ENCODE data around the gene DDX56. TPM values are rescaled to one million over a fixed set of nuclear protein-coding genes. Genes with fewer than 3 reads are reported as not detected.

Gene DDX56
- total and polyA plus RNA-seq, 3 experiments from 2014 or later: 36.0 to 158 (median 148) TPM

GRCh38 chr7:44524811-44525388 is 48.8 kb downstream of the DDX56 start:
- H3K4me1 ChIP-seq (ENCODE audit: insufficient read depth, low read length): no peaks in the 10 kb centered on the region
- peaks cover 3% of the 10 kb centered on the region for H3K9me3 ChIP-seq (ENCODE audit: low read length)
- H3K27me3 ChIP-seq (ENCODE audit: insufficient read depth, low read length, poor library complexity, severe bottlenecking): no peaks in the 10 kb centered on the region
- CTCF ChIA-PET: no interaction called here
- Mint-ChIP-seq H3K4me1 (no peaks in the 10 kb centered on the region), H3K9me3 (peaks cover 5 to 31% (median 24%) of the 10 kb centered on the region in 5 donors), H3K27me3 (peaks cover 12 to 23% of the 10 kb centered on the region in 2 donors), H3K27ac (no peak overlapping the region), H3K36me3 (peaks cover 2 to 22% (median 3%) of the 10 kb centered on the region in 3 donors), H3K4me3 (peak overlapping the region in 1 of 7 donors; percentile 29)
- H3K27ac ChIP-seq (ENCODE audit: low read depth, low read length): no peak overlapping the region
- POLR2A ChIA-PET: no interaction called here
- no peaks in the 10 kb centered on the region for H3K36me3 ChIP-seq (ENCODE audit: insufficient read depth, low read length)
- no peak overlapping the region for H3K4me3 ChIP-seq (ENCODE audit: low read length)
- DNase-seq: no peak

GRCh38 chr7:44522315-44522714 is 51.4 kb downstream of the DDX56 start:
- no peak for DNase-seq
- Mint-ChIP-seq H3K9me3 (peaks cover 5 to 26% (median 20%) of the 10 kb centered on the region in 5 donors), H3K27me3 (peaks cover 14 to 28% of the 10 kb centered on the region in 2 donors), H3K36me3 (peaks cover 2 to 22% (median 3%) of the 10 kb centered on the region in 3 donors), H3K27ac (no peak overlapping the region), H3K4me3 (no peak overlapping the region), H3K4me1 (no peaks in the 10 kb centered on the region)
- no peaks in the 10 kb centered on the region for H3K27me3 ChIP-seq (ENCODE audit: insufficient read depth, low read length, poor library complexity, severe bottlenecking)
- H3K36me3 ChIP-seq (ENCODE audit: insufficient read depth, low read length): no peaks in the 10 kb centered on the region
- POLR2A ChIA-PET: no interaction called here
- H3K27ac ChIP-seq (ENCODE audit: low read depth, low read length): no peak overlapping the region
- CTCF ChIA-PET: interaction anchor here (1.7 kb wide), 1 partner anchor 12 kb away, joined by 5 read pairs; no protein-coding TSS in a partner anchor
- no peak overlapping the region for H3K4me3 ChIP-seq (ENCODE audit: low read length)
- H3K9me3 ChIP-seq (ENCODE audit: low read length): peaks cover 3% of the 10 kb centered on the region
- no peaks in the 10 kb centered on the region for H3K4me1 ChIP-seq (ENCODE audit: insufficient read depth, low read length)

DNA sequence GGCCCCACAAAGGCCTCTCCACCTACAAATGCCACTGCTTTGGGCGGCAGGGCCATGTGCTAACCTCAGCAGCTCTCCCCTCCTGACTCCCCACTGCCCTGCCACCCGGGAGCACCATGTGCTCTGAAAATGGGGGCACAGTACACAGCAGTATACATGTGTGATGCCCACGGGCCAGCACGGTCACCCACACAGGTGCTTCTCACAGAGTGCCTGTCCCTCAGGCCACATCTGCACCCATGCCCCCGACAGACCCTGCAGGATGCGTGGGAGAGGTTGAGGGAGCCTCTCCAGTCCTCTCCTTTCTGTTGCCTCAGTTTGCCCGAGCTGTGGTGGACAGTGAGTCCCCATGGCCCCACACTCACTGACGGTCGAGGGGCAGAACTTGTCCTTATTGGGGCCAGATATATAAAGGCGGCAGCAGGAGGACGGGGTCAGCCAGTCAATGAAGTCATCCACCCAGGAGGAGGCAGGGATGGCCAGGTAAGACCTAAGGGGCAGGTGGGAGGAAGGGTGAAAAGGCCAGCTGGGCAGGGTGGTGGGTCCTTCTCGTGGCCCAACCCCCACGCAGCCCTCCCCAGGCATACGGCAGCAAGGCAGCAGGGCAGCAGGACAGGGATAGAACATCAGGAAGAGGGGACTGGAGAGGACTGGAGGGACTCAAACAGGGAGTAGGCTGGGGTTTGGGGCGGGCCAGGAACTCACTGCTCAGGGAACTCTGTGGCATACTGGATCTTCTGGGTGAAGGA is 52.2 kb downstream of the DDX56 start:
- CTCF ChIA-PET: no interaction called here
- no peak overlapping the region for H3K4me3 ChIP-seq (ENCODE audit: low read length)
- POLR2A ChIA-PET: no interaction called here
- H3K4me1 ChIP-seq (ENCODE audit: insufficient read depth, low read length): no peaks in the 10 kb centered on the region
- Mint-ChIP-seq H3K9me3 (peaks cover 5 to 21% (median 19%) of the 10 kb centered on the region in 5 donors), H3K4me3 (no peak overlapping the region), H3K27ac (no peak overlapping the region), H3K36me3 (peaks cover 2 to 22% (median 3%) of the 10 kb centered on the region in 3 donors), H3K27me3 (peaks cover 14 to 28% of the 10 kb centered on the region in 2 donors), H3K4me1 (no peaks in the 10 kb centered on the region)
- no peak for DNase-seq
- peaks cover 3% of the 10 kb centered on the region for H3K9me3 ChIP-seq (ENCODE audit: low read length)
- no peaks in the 10 kb centered on the region for H3K27me3 ChIP-seq (ENCODE audit: insufficient read depth, low read length, poor library complexity, severe bottlenecking)
- no peak overlapping the region for H3K27ac ChIP-seq (ENCODE audit: low read depth, low read length)
- H3K36me3 ChIP-seq (ENCODE audit: insufficient read depth, low read length): no peaks in the 10 kb centered on the region

GRCh38 chr7:44520574-44520973 is 53.1 kb downstream of the DDX56 start:
- H3K4me1 ChIP-seq (ENCODE audit: insufficient read depth, low read length): no peaks in the 10 kb centered on the region
- H3K27ac ChIP-seq (ENCODE audit: low read depth, low read length): no peak overlapping the region
- no peak for DNase-seq
- H3K27ac Mint-ChIP-seq: no peak overlapping the region
- H3K4me3 Mint-ChIP-seq: no peak overlapping the region
- peaks cover 3% of the 10 kb centered on the region for H3K9me3 ChIP-seq (ENCODE audit: low read length)
- peaks cover 14 to 28% of the 10 kb centered on the region in 2 donors for H3K27me3 Mint-ChIP-seq
- H3K9me3 Mint-ChIP-seq: peaks cover 5 to 16% (median 13%) of the 10 kb centered on the region in 5 donors
- no peaks in the 10 kb centered on the region for H3K36me3 ChIP-seq (ENCODE audit: insufficient read depth, low read length)
- peaks cover 2 to 17% (median 3%) of the 10 kb centered on the region in 3 donors for H3K36me3 Mint-ChIP-seq
- POLR2A ChIA-PET: no interaction called here
- CTCF ChIA-PET: interaction anchor here (1.2 kb wide), 1 partner anchor 45 kb away, joined by 3 read pairs; no protein-coding TSS in a partner anchor
- no peak overlapping the region for H3K4me3 ChIP-seq (ENCODE audit: low read length)
- no peaks in the 10 kb centered on the region for H3K27me3 ChIP-seq (ENCODE audit: insufficient read depth, low read length, poor library complexity, severe bottlenecking)
- H3K4me1 Mint-ChIP-seq: no peaks in the 10 kb centered on the region

- no peak overlapping the region for H3K4me3 Mint-ChIP-seq
- Histone ChIP-seq H3K27ac (ENCODE audit: low read depth, low read length) (no peak overlapping the region), H3K9me3 (ENCODE audit: low read length) (peaks cover 3% of the 10 kb centered on the region), H3K4me1 (ENCODE audit: insufficient read depth, low read length) (no peaks in the 10 kb centered on the region), H3K27me3 (ENCODE audit: insufficient read depth, low read length, poor library complexity, severe bottlenecking) (no peaks in the 10 kb centered on the region), H3K36me3 (ENCODE audit: insufficient read depth, low read length) (no peaks in the 10 kb centered on the region), H3K4me3 (ENCODE audit: low read length) (no peak overlapping the region)
- no peak for DNase-seq
- H3K4me1 Mint-ChIP-seq: no peaks in the 10 kb centered on the region
- peaks cover 0 to 12% (median 0%) of the 10 kb centered on the region in 3 donors for H3K36me3 Mint-ChIP-seq
- POLR2A ChIA-PET: no interaction called here
- H3K27me3 Mint-ChIP-seq: peaks cover 11 to 28% of the 10 kb centered on the region in 2 donors
- CTCF ChIA-PET: no interaction called here
- H3K27ac Mint-ChIP-seq: no peak overlapping the region
- peaks cover under 1 to 8% (median 5%) of the 10 kb centered on the region in 5 donors for H3K9me3 Mint-ChIP-seq
Observed at GRCh38 chr7:44519546-44519945, 54.2 kb downstream of the DDX56 start.

- peaks cover 0 to 7% (median 0%) of the 10 kb centered on the region in 3 donors for H3K36me3 Mint-ChIP-seq
- CTCF ChIA-PET: no interaction called here
- H3K27me3 Mint-ChIP-seq: peaks cover 10 to 28% of the 10 kb centered on the region in 2 donors
- no peaks in the 10 kb centered on the region for H3K4me1 ChIP-seq (ENCODE audit: insufficient read depth, low read length)
- H3K27me3 ChIP-seq (ENCODE audit: insufficient read depth, low read length, poor library complexity, severe bottlenecking): no peaks in the 10 kb centered on the region
- no peaks in the 10 kb centered on the region for H3K36me3 ChIP-seq (ENCODE audit: insufficient read depth, low read length)
- no peaks in the 10 kb centered on the region for H3K4me1 Mint-ChIP-seq
- H3K9me3 ChIP-seq (ENCODE audit: low read length): no peaks in the 10 kb centered on the region
- no peak overlapping the region for H3K27ac Mint-ChIP-seq
- POLR2A ChIA-PET: no interaction called here
- H3K4me3 ChIP-seq (ENCODE audit: low read length): no peak overlapping the region
- no peak overlapping the region for H3K27ac ChIP-seq (ENCODE audit: low read depth, low read length)
- peaks cover 0 to 1% (median 0%) of the 10 kb centered on the region in 5 donors for H3K9me3 Mint-ChIP-seq
- no peak for DNase-seq
- no peak overlapping the region for H3K4me3 Mint-ChIP-seq
Observed at GRCh38 chr7:44518761-44519160, 54.9 kb downstream of the DDX56 start.

GRCh38 chr7:44517175-44517574 is 56.5 kb downstream of the DDX56 start:
- H3K36me3 ChIP-seq (ENCODE audit: insufficient read depth, low read length): no peaks in the 10 kb centered on the region
- H3K4me3 Mint-ChIP-seq: no peak overlapping the region
- H3K27ac Mint-ChIP-seq: no peak overlapping the region
- H3K9me3 ChIP-seq (ENCODE audit: low read length): no peaks in the 10 kb centered on the region
- H3K27ac ChIP-seq (ENCODE audit: low read depth, low read length): no peak overlapping the region
- H3K36me3 Mint-ChIP-seq: no peaks in the 10 kb centered on the region
- H3K9me3 Mint-ChIP-seq: no peaks in the 10 kb centered on the region
- ChIA-PET POLR2A (no interaction called here), CTCF (no interaction called here)
- no peak for DNase-seq
- no peaks in the 10 kb centered on the region for H3K4me1 Mint-ChIP-seq
- H3K4me1 ChIP-seq (ENCODE audit: insufficient read depth, low read length): no peaks in the 10 kb centered on the region
- no peaks in the 10 kb centered on the region for H3K27me3 ChIP-seq (ENCODE audit: insufficient read depth, low read length, poor library complexity, severe bottlenecking)
- peaks cover 5 to 28% of the 10 kb centered on the region in 2 donors for H3K27me3 Mint-ChIP-seq
- H3K4me3 ChIP-seq (ENCODE audit: low read length): no peak overlapping the region

All from CD8-positive, alpha-beta memory T cell (primary cell).